WTC11 (cell line): Measurements from ENCODE around the gene ZDHHC11B. TPM values are rescaled to one million over a fixed set of nuclear protein-coding genes. Genes with fewer than 3 reads are reported as not detected.

Source experiments
- ATAC-seq: fragments of 200-7000 bp; cut with Tn5 transposase; 2 replicates; pipeline ENCODE4 v1.10.0; 2021; ENCODE audit warnings: mild to moderate bottlenecking, moderate library complexity
- CTCF ChIA-PET: fragments of 300-600 bp; sonication (Branson Sonifier 250); formaldehyde crosslinking; loops from one replicate; lab custom pipeline; 2021; ENCODE audit warnings: antibody characterized with exemption; lab: Charles Lee
- POLR2A ChIA-PET: fragments of 350-600 bp; sonication (Branson Sonifier 250); formaldehyde crosslinking; loops from one replicate; lab custom pipeline; 2021; ENCODE audit warnings: antibody characterized with exemption; lab: Charles Lee
- DNase-seq: peaks from one replicate; pipeline ENCODE4 v3.0.0; 2021; ENCODE audit warnings: low spot score
- H3K27ac Mint-ChIP-seq: 2 replicates; pipeline ENCODE4 v1.8.0; 2021; ENCODE audit warnings: mixed read lengths
- H3K27me3 Mint-ChIP-seq: 2 replicates; pipeline ENCODE4 v1.8.0; 2021; ENCODE audit warnings: low read depth, mild to moderate bottlenecking, moderate library complexity, mixed read lengths
- H3K36me3 Mint-ChIP-seq: 2 replicates; pipeline ENCODE4 v1.8.0; 2021; ENCODE audit warnings: mixed read lengths
- H3K4me1 Mint-ChIP-seq: 2 replicates; pipeline ENCODE4 v1.8.0; 2022; ENCODE audit warnings: mixed read lengths
- H3K4me3 Mint-ChIP-seq: 2 replicates; pipeline ENCODE4 v1.8.0; 2021; ENCODE audit warnings: mild to moderate bottlenecking, moderate library complexity, mixed read lengths
- H3K9me3 Mint-ChIP-seq: 2 replicates; pipeline ENCODE4 v1.8.0; 2021; ENCODE audit warnings: mixed read lengths
- E2F1 ChIP-seq: sonication (generic); formaldehyde crosslinking; IDR thresholded peaks from 2 replicates; pipeline ENCODE4 v1.8.0; 2022; ENCODE audit warnings: mild to moderate bottlenecking, missing genetic modification reagents
- E2F5 ChIP-seq: sonication (generic); formaldehyde crosslinking; IDR thresholded peaks from 2 replicates; pipeline ENCODE4 v1.8.1; 2022; ENCODE audit warnings: mild to moderate bottlenecking, moderate library complexity, missing genetic modification reagents
- NR2C2 ChIP-seq: sonication (generic); formaldehyde crosslinking; IDR thresholded peaks from 2 replicates; pipeline ENCODE4 v1.8.0; 2022; ENCODE audit warnings: mild to moderate bottlenecking, missing genetic modification reagents
- PRDM15 ChIP-seq: sonication (generic); formaldehyde crosslinking; IDR thresholded peaks from 2 replicates; pipeline ENCODE4 v1.8.0; 2022; ENCODE audit warnings: missing genetic modification reagents
- TEAD4 ChIP-seq: sonication (generic); formaldehyde crosslinking; IDR thresholded peaks from 2 replicates; pipeline ENCODE4 v1.8.0; 2022; ENCODE audit warnings: mild to moderate bottlenecking, missing genetic modification reagents
- ZNF423 ChIP-seq: fragments of 250-450 bp; sonication (Bioruptor Pico); IDR thresholded peaks from 2 replicates; pipeline ENCODE4 v2.1.2; 2022; ENCODE audit warnings: mild to moderate bottlenecking, moderate library complexity
- ZNF425 ChIP-seq: fragments of 250-450 bp; sonication (Bioruptor Pico); conservative IDR thresholded peaks from 2 replicates; pipeline ENCODE4 v1.9.0; 2021; ENCODE audit warnings: mild to moderate bottlenecking
- ZNF532 ChIP-seq: fragments of 250-450 bp; sonication (Bioruptor Pico); IDR thresholded peaks from 2 replicates; pipeline ENCODE4 v1.9.0; 2021; ENCODE audit warnings: mild to moderate bottlenecking, borderline replicate concordance
- total RNA-seq: library from RNA; stranded (reverse); gene quantifications from 3 replicates; pipeline ENCODE4 v1.2.3, GENCODE V29; 2021
- TF ChIP-seq, protein P1 (sequence below): sonication (generic); formaldehyde crosslinking; IDR thresholded peaks from 2 replicates; pipeline ENCODE4 v1.8.1; 2023; ENCODE audit warnings: mild to moderate bottlenecking, missing genetic modification reagents

Gene ZDHHC11B
- total RNA-seq, 1 experiment from 2014 or later: 2.3 TPM

DNA sequence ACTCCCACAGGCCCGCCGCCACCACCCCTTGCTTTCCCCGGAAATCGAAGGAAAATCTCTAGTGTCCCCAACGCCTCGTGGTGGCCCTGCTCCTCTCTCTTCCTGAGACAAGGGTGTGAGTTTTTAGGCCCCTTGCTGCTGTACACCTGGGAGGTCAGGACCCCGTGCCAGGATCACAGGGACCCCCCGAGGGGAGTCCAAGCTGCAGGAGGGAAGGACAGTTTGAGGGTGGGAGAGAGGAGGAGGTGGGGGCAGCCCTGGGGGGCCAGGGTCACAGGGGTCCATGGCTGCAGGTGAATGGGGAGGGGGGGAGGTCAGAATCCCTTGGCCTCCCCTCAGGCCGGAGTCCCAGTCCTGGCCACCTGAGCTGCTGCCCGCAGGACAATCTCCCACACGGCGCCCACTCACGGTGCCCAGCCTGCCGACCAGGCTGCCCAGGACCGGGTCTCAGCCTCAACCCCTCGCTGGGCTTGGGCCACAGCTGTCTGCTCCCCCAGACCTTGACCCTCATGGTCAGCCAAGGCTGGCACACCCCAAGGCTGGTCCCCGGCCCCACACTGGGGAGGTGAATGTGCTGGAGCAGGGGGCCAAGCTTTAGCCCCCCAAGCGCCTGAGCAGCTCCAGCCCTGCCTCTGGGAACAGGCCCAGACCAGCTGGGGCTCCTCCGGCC, 111.2 kb downstream of the ZDHHC11B start:
- H3K4me1 Mint-ChIP-seq: 0 out of 2 replicates have a peak, but pooled peaks cover 5% of the 10 kb centered on the region
- ATAC-seq: no peak

GRCh38 chr5:672329-673160, 112.0 kb downstream of the ZDHHC11B start:
- Mint-ChIP-seq H3K27me3 (peaks cover 17% of the 10 kb centered on the region), H3K9me3 (no peaks in the 10 kb centered on the region), H3K27ac (no peak overlapping the region), H3K4me3 (no peak overlapping the region), H3K4me1 (0 out of 2 replicates have a peak, but pooled peaks cover 5% of the 10 kb centered on the region), H3K36me3 (peaks cover 1% of the 10 kb centered on the region)
- peak; percentile 75 for DNase-seq
- peak; percentile 3; the same call in 1 of the 2 replicates for TF ChIP-seq ZNF423 (CRISPR knock-in tag)
- TF ChIP-seq PRDM15 (CRISPR knock-in tag): no peak
- ATAC-seq: no peak
- ChIA-PET POLR2A (interaction anchor here (1.2 kb wide), 1 partner anchor 85 kb away, joined by 7 read pairs; no protein-coding TSS in a partner anchor), CTCF (interaction anchor here (0.8 to 2.1 kb wide), 2 partner anchors 85 to 220 kb away, joined by 4 to 8 read pairs; partner anchors contain the start of genes BRD9 and TRIP13)

More for the DNA sequence above, 111.2 kb downstream of the ZDHHC11B start:
- Mint-ChIP-seq H3K27me3 (peaks cover 17% of the 10 kb centered on the region), H3K36me3 (no peaks in the 10 kb centered on the region), H3K4me3 (no peak overlapping the region), H3K9me3 (no peaks in the 10 kb centered on the region), H3K27ac (no peak overlapping the region)
- TF ChIP-seq E2F1 (CRISPR knock-in tag) (no peak), ZNF423 (CRISPR knock-in tag) (0 out of 2 replicates have a peak, but pooled peaks have one; percentile 3)
- POLR2A ChIA-PET: interaction anchor here (1.2 kb wide), 1 partner anchor 84 kb away, joined by 7 read pairs; no protein-coding TSS in a partner anchor
- no peak for DNase-seq
- CTCF ChIA-PET: interaction anchor here (0.8 to 2.1 kb wide), 2 partner anchors 84 to 219 kb away, joined by 4 to 8 read pairs; partner anchors contain the start of genes BRD9 and TRIP13

DNA sequence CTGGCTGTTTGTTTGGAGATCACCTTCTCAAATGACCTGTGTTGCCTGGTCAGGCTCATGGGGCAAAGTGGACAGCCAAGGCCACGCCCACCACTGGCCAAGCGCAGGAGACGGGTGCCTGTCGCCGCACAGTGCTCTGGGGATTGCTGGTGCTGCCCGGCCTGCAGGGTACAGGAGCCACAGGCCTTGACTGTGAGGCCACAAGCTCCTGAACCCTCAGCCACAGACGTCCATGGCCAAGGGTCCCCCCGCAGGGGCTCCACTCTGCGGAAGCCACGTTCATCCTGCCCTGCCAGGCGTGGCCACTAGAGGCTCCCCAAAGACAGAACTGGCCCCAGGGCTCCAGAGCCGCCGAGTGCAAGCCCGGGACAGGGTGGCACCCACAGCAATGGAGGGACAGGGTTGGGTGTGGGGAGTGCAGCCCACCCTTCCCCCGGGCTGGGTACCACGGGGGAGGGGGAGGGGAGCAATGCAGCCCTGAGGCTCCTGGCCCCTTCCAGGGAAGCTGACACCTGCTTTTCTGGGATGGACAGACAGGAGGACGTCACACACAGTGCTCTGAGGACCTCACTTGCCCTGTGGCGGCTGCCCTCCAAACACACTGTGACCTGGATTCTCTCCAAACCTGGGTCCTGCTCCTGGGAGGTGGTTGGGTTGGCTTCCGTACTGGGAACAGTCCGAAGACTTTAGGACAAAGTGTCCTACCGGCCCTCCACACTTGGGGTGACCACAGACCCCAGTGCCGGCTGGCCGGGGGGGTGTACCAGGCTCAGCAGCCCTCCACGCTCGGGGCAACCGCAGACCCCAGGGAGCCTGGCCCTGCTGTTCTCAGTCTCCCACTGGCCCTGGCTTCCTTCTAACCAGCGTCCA, 112.8 kb downstream of the ZDHHC11B start:
- Mint-ChIP-seq H3K27ac (no peak overlapping the region), H3K4me3 (no peak overlapping the region), H3K4me1 (0 out of 2 replicates have a peak, but pooled peaks cover 5% of the 10 kb centered on the region), H3K36me3 (peaks cover 8% of the 10 kb centered on the region), H3K27me3 (peaks cover 13% of the 10 kb centered on the region), H3K9me3 (no peaks in the 10 kb centered on the region)
- ChIA-PET POLR2A (no interaction called here), CTCF (interaction anchor here (1.4 to 2.1 kb wide), 2 partner anchors 86 to 91 kb away, joined by 3 to 8 read pairs; no protein-coding TSS in a partner anchor)
- ATAC-seq (peak; percentile 67), DNase-seq (peak; percentile 84)
- TF ChIP-seq ZNF425 (CRISPR knock-in tag): no peak
- no peak for TF ChIP-seq TEAD4 (CRISPR knock-in tag)
- TF ChIP-seq E2F5: 0 out of 2 replicates have a peak, but pooled peaks have one; percentile 48
- no peak for TF ChIP-seq NR2C2
- 0 out of 2 replicates have a peak, but pooled peaks have one; percentile 36 for TF ChIP-seq ZNF532
- TF ChIP-seq, protein P1, sequence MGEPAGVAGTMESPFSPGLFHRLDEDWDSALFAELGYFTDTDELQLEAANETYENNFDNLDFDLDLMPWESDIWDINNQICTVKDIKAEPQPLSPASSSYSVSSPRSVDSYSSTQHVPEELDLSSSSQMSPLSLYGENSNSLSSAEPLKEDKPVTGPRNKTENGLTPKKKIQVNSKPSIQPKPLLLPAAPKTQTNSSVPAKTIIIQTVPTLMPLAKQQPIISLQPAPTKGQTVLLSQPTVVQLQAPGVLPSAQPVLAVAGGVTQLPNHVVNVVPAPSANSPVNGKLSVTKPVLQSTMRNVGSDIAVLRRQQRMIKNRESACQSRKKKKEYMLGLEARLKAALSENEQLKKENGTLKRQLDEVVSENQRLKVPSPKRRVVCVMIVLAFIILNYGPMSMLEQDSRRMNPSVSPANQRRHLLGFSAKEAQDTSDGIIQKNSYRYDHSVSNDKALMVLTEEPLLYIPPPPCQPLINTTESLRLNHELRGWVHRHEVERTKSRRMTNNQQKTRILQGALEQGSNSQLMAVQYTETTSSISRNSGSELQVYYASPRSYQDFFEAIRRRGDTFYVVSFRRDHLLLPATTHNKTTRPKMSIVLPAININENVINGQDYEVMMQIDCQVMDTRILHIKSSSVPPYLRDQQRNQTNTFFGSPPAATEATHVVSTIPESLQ (CRISPR knock-in tag): no peak
